ENCODE results near the gene ELAC2.
A peak's percentile ranks its signal among the peaks of the same experiment; 100 is the strongest.

The ELAC2 gene

GRCh38 chr17:13017655-13018459 is at the start of gene ELAC2:
Gene ELAC2 (minus strand): TSS chr17:13018027. CDS start chr17:13017947, 80 bp downstream.
- DNase-seq (ENCODE audit: low read depth in 2 of 2): peak; percentile 95 to 96

- DNase-seq (ENCODE audit: low read depth in 2 of 2): no peak
These were observed 47.2 kb upstream of the ELAC2 start for GRCh38 chr17:13065032-13065431.

GRCh38 chr17:13055131-13055530 is 37.3 kb upstream of the ELAC2 start:
- DNase-seq (ENCODE audit: low read depth in 2 of 2): no peak

- DNase-seq (ENCODE audit: low read depth in 2 of 2): no peak
These were observed 36.8 kb upstream of the ELAC2 start for GRCh38 chr17:13054666-13055065.

GRCh38 chr17:13051915-13052314 is 34.1 kb upstream of the ELAC2 start:
- no peak for DNase-seq (ENCODE audit: low read depth in 2 of 2)

- DNase-seq (ENCODE audit: low read depth in 2 of 2): no peak
These were observed 29.3 kb upstream of the ELAC2 start for GRCh38 chr17:13047011-13047606.

- no peak for DNase-seq (ENCODE audit: low read depth in 2 of 2)
These were observed 28.5 kb upstream of the ELAC2 start for GRCh38 chr17:13046361-13046760.

GRCh38 chr17:13044572-13045065 is 26.8 kb upstream of the ELAC2 start:
- no peak for DNase-seq (ENCODE audit: low read depth in 2 of 2)

GRCh38 chr17:13038931-13039665 is 21.3 kb upstream of the ELAC2 start:
- no peak for DNase-seq (ENCODE audit: low read depth in 2 of 2)

GRCh38 chr17:13036751-13037150 is 18.9 kb upstream of the ELAC2 start:
- DNase-seq (ENCODE audit: low read depth in 2 of 2): no peak

GRCh38 chr17:13035420-13035819 is 17.6 kb upstream of the ELAC2 start:
- DNase-seq (ENCODE audit: low read depth in 2 of 2): no peak

GRCh38 chr17:13031718-13032350 is 14.0 kb upstream of the ELAC2 start:
- peak in 1 of 2 donors; percentile 28 for DNase-seq (ENCODE audit: low read depth in 2 of 2)

GRCh38 chr17:13030459-13031300 is 12.9 kb upstream of the ELAC2 start:
- DNase-seq (ENCODE audit: low read depth in 2 of 2): peak; percentile 23 to 41

GRCh38 chr17:13030056-13030455 is 12.2 kb upstream of the ELAC2 start:
- DNase-seq (ENCODE audit: low read depth in 2 of 2): no peak

GRCh38 chr17:13029340-13029739 is 11.5 kb upstream of the ELAC2 start:
- DNase-seq (ENCODE audit: low read depth in 2 of 2): no peak

- DNase-seq (ENCODE audit: low read depth in 2 of 2): no peak
These were observed 9.4 kb upstream of the ELAC2 start for GRCh38 chr17:13027246-13027645.

- DNase-seq (ENCODE audit: low read depth in 2 of 2): no peak
These were observed 7.9 kb upstream of the ELAC2 start for GRCh38 chr17:13025687-13026086.

- DNase-seq (ENCODE audit: low read depth in 2 of 2): no peak
These were observed 7.4 kb upstream of the ELAC2 start for GRCh38 chr17:13025258-13025627.

GRCh38 chr17:13024526-13025257 is 6.9 kb upstream of the ELAC2 start:
- DNase-seq (ENCODE audit: low read depth in 2 of 2): peak; percentile 28 to 61

GRCh38 chr17:13024016-13024415 is 6.2 kb upstream of the ELAC2 start:
- no peak for DNase-seq (ENCODE audit: low read depth in 2 of 2)

Data from activated CD4-positive, alpha-beta T cell treated with anti-CD3 and anti-CD28 coated beads for 24 hours (primary cell).